Stomach (tissue), 9 donors: ENCODE data around the gene ARRB1. TPM values are rescaled to one million over a fixed set of nuclear protein-coding genes. Genes with fewer than 3 reads are reported as not detected.

Source experiments
- DNase-seq, 2 donors: peaks; one replicate each; pipeline versions ENCODE4 v3.0.0 to v3.0.0-alpha.2; 2013 to 2019
- H3K27ac ChIP-seq, 5 donors: fragments of 200-600 bp in 4 of 5; sonication (generic) in 4 of 5; one replicate each; pipeline ENCODE4 v1.5.1; 2013 to 2019; ENCODE audit warnings: mild to moderate bottlenecking in 1 of 5, moderate library complexity in 1 of 5
- H3K27me3 ChIP-seq, 3 donors: fragments of 200-600 bp; sonication (generic); one replicate each; pipeline ENCODE4 v1.5.1; 2017 to 2019; ENCODE audit warnings: mixed run types in 1 of 3
- H3K36me3 ChIP-seq, 4 donors: fragments of 200-600 bp; sonication (generic); 1 replicate in 3 of 4; 2 replicates in 1 of 4; pipeline ENCODE4 v1.5.1; 2016 to 2019
- H3K4me1 ChIP-seq, 4 donors: fragments of 200-600 bp; sonication (generic); one replicate each; pipeline ENCODE4 v1.5.1; 2016 to 2019
- H3K4me3 ChIP-seq, 4 donors: fragments of 200-600 bp; sonication (generic) in 3 of 4; one replicate each; pipeline ENCODE4 v1.5.1; 2016 to 2019; ENCODE audit warnings: mild to moderate bottlenecking in 1 of 4
- H3K9me3 ChIP-seq, 4 donors: fragments of 200-600 bp; sonication (generic); one replicate each; pipeline ENCODE4 v1.5.1; 2016 to 2019
- CTCF ChIP-seq, 7 experiments: fragments of 450-650 bp in 4 of 7; fragments of 200-600 bp in 3 of 7; sonication (generic) in 3 of 7; IDR thresholded peaks; one replicate each; pipeline ENCODE4 v1.5.1; 2016 to 2019; ENCODE audit warnings: antibody characterized with exemption in 7 of 7, control low read depth in 2 of 7, mild to moderate bottlenecking in 1 of 7
- EP300 ChIP-seq: sonication (generic); formaldehyde crosslinking; IDR thresholded peaks from one replicate; pipeline ENCODE4 v1.6.1; 2017; ENCODE audit warnings: antibody characterized with exemption
- POLR2A ChIP-seq, 4 donors: fragments of 450-650 bp; IDR thresholded peaks; one replicate each; pipeline ENCODE4 v1.6.1; 2016; ENCODE audit warnings: antibody characterized with exemption in 4 of 4, control low read depth in 2 of 4, mild to moderate bottlenecking in 1 of 4, moderate library complexity in 1 of 4
- POLR2AphosphoS5 ChIP-seq, 3 donors: sonication (generic); formaldehyde crosslinking; IDR thresholded peaks; one replicate each; pipeline ENCODE4 v1.6.1; 2016; ENCODE audit warnings: antibody characterized with exemption in 3 of 3
- WGBS, 5 donors: extraction: QIAGEN DNeasy Blood & Tissue Kit in 3 of 5; methylation state at CpG; one replicate each; pipeline versions ENCODE4 v1.1.5 to v1.1.7; 2013 to 2018; 5-methylcytosine and 5-hydroxymethylcytosine counted together
- intact Hi-C: fragments of 100-400 bp; cut with DNase I; formaldehyde crosslinking; loops from one replicate; pipeline ENCODE4 v1.15.1; 2023; ENCODE audit warnings: low total_unique reads
- polyA plus RNA-seq, 3 donors: library from polyadenylated mRNA; stranded (reverse); fragments of 200-250 nt; gene quantifications; one replicate each; pipeline ENCODE4 v1.2.3, GENCODE V29; 2013
- total RNA-seq, 5 donors: library from RNA; depleted of rRNA; stranded (reverse); fragments of >200 nt; gene quantifications; one replicate each; pipeline versions ENCODE4 v1.1.0 to v1.2.3, GENCODE V29; 2014 to 2016
- donor health status: healthy with polysubstance abuse.
- donor health status: Bipolar disorder and iron deficiency.
- donor health status: healthy.

ARRB1 gene
- total and polyA plus RNA-seq, 8 donors = 18.0 to 151 (median 48.4) TPM

- DNase-seq = no peak
- WGBS, 5 donors = 63 to 77% (median 71%) methylated on average over 14 to 15 of the region's 15 CpGs
- intact Hi-C loops = loop anchor here (5.0 to 10.0 kb wide), 2 partner anchors 101 to 254 kb away; no protein-coding TSS in a partner anchor
Observed at GRCh38 chr11:75280770-75281468, 70.5 kb downstream of the ARRB1 start.

GRCh38 chr11:75280227-75280701 is 71.2 kb downstream of the ARRB1 start:
- WGBS, 5 donors = 25 to 29% (median 26%) methylated on average over 7 to 9 of the region's 9 CpGs
- intact Hi-C loops = loop anchor here (5.0 to 10.0 kb wide), 2 partner anchors 102 to 255 kb away; no protein-coding TSS in a partner anchor
- Histone ChIP-seq H3K27me3 (no peaks in the 10 kb centered on the region), H3K27ac (peak overlapping the region in 4 of 5 donors; percentile 16 to 56 (median 54)), H3K9me3 (no peaks in the 10 kb centered on the region), H3K4me1 (peaks cover 5 to 36% (median 15%) of the 10 kb centered on the region in 4 donors), H3K4me3 (no peak overlapping the region), H3K36me3 (peaks cover 53 to 100% (median 100%) of the 10 kb centered on the region in 4 donors)
- peak; percentile 83 to 93 for DNase-seq
- TF ChIP-seq CTCF (IDR thresholded peaks at IDR 0.05) (peak in 6 of 7 experiments; percentile 96 to 99 (median 97)), POLR2A (IDR thresholded peaks at IDR 0.05) (no peak), EP300 (no peak), POLR2AphosphoS5 (IDR thresholded peaks at IDR 0.05) (peak; percentile 21 to 85 (median 36))

More at GRCh38 chr11:75280770-75281468, 70.5 kb downstream of the ARRB1 start:
- Histone ChIP-seq H3K4me3 (no peak overlapping the region), H3K27ac (peak overlapping the region in 4 of 5 donors; percentile 16 to 56 (median 54)), H3K36me3 (peaks cover 58 to 100% (median 100%) of the 10 kb centered on the region in 4 donors), H3K9me3 (no peaks in the 10 kb centered on the region), H3K4me1 (peaks cover 5 to 33% (median 12%) of the 10 kb centered on the region in 4 donors), H3K27me3 (no peaks in the 10 kb centered on the region)
- TF ChIP-seq EP300 (no peak), POLR2AphosphoS5 (IDR thresholded peaks at IDR 0.05) (no peak), POLR2A (IDR thresholded peaks at IDR 0.05) (no peak), CTCF (IDR thresholded peaks at IDR 0.05) (no peak)

- DNase-seq = no peak
- TF ChIP-seq EP300 (no peak), POLR2AphosphoS5 (IDR thresholded peaks at IDR 0.05) (no peak), POLR2A (IDR thresholded peaks at IDR 0.05) (no peak), CTCF (IDR thresholded peaks at IDR 0.05) (no peak)
- Histone ChIP-seq H3K4me3 (no peak overlapping the region), H3K9me3 (no peaks in the 10 kb centered on the region), H3K27ac (peak overlapping the region in 1 of 5 donors; percentile 2), H3K27me3 (no peaks in the 10 kb centered on the region), H3K36me3 (peaks cover 54 to 100% (median 100%) of the 10 kb centered on the region in 4 donors), H3K4me1 (peaks cover 5 to 36% (median 15%) of the 10 kb centered on the region in 4 donors)
- intact Hi-C loops = no loop called here
- WGBS, 5 donors = 69 to 90% (median 85%) methylated on average over 5 of the region's 5 CpGs
Observed at GRCh38 chr11:75279273-75279672, 72.2 kb downstream of the ARRB1 start.

- Histone ChIP-seq H3K27me3 (no peaks in the 10 kb centered on the region), H3K9me3 (no peaks in the 10 kb centered on the region), H3K4me1 (peaks cover 5 to 36% (median 15%) of the 10 kb centered on the region in 4 donors), H3K36me3 (peaks cover 58 to 100% (median 100%) of the 10 kb centered on the region in 4 donors), H3K4me3 (no peak overlapping the region), H3K27ac (no peak overlapping the region)
- TF ChIP-seq EP300 (no peak), POLR2A (IDR thresholded peaks at IDR 0.05) (no peak), POLR2AphosphoS5 (IDR thresholded peaks at IDR 0.05) (no peak), CTCF (IDR thresholded peaks at IDR 0.05) (no peak)
- DNase-seq = peak in 1 of 2 donors; percentile 5
- 82 to 87% (median 84%) methylated on average over 8 to 13 of the region's 13 CpGs for WGBS, 5 donors
- intact Hi-C loops = no loop called here
Observed at GRCh38 chr11:75277991-75278790, 73.3 kb downstream of the ARRB1 start.
